ENCODE results near the gene EFCAB12. TPM values are rescaled to one million over a fixed set of nuclear protein-coding genes. Genes with fewer than 3 reads are reported as not detected.
"Not testable (repeated sequence)": the region's sequence is repeated elsewhere in the genome, so short reads cannot be mapped to it uniquely, and the experiment has no call there.

The EFCAB12 gene
- total and polyA plus RNA-seq, 5 donors = 0.29 to 0.72 (median 0.38) TPM

GRCh38 chr3:129364811-129365210, 63.6 kb downstream of the EFCAB12 start:
- WGBS = 87% methylated on average over 2 of the region's 2 CpGs

GRCh38 chr3:129363356-129363755, 65.1 kb downstream of the EFCAB12 start:
- H3K9me3 ChIP-seq (ENCODE audit: control insufficient read depth, low read length); ATAC-seq; H3K4me1 ChIP-seq (ENCODE audit: control insufficient read depth, insufficient read depth, low read length); intact Hi-C loops (cut with DNase I); H3K27me3 ChIP-seq (ENCODE audit: control insufficient read depth, insufficient read depth); H3K27ac ChIP-seq (ENCODE audit: low read length); H3K4me3 ChIP-seq (ENCODE audit: low read length): not testable (repeated sequence)
- DNase-seq = peak in 1 of 3 donors; percentile 65
- WGBS = 95% methylated on average over 28 of the region's 28 CpGs

More at GRCh38 chr3:129364811-129365210, 63.6 kb downstream of the EFCAB12 start:
- H3K27me3 ChIP-seq (ENCODE audit: control insufficient read depth, insufficient read depth); H3K4me1 ChIP-seq (ENCODE audit: control insufficient read depth, insufficient read depth, low read length); H3K4me3 ChIP-seq (ENCODE audit: low read length); H3K27ac ChIP-seq (ENCODE audit: low read length); H3K9me3 ChIP-seq (ENCODE audit: control insufficient read depth, low read length); DNase-seq; intact Hi-C loops (cut with DNase I); ATAC-seq: not testable (repeated sequence)

GRCh38 chr3:129360705-129361460, 67.6 kb downstream of the EFCAB12 start:
- Histone ChIP-seq H3K9me3 (ENCODE audit: control insufficient read depth, low read length) (no peaks in the 10 kb centered on the region), H3K27me3 (ENCODE audit: control insufficient read depth, insufficient read depth) (no peaks in the 10 kb centered on the region), H3K4me3 (ENCODE audit: low read length) (no peak overlapping the region), H3K27ac (ENCODE audit: low read length) (no peak overlapping the region), H3K4me1 (ENCODE audit: control insufficient read depth, insufficient read depth, low read length) (peaks cover 3% of the 10 kb centered on the region)
- ATAC-seq (peak; percentile 25 to 29), DNase-seq (no peak)
- intact Hi-C loops (cut with DNase I) = no loop called here
- WGBS = 57% methylated on average over 13 of the region's 13 CpGs

DNA sequence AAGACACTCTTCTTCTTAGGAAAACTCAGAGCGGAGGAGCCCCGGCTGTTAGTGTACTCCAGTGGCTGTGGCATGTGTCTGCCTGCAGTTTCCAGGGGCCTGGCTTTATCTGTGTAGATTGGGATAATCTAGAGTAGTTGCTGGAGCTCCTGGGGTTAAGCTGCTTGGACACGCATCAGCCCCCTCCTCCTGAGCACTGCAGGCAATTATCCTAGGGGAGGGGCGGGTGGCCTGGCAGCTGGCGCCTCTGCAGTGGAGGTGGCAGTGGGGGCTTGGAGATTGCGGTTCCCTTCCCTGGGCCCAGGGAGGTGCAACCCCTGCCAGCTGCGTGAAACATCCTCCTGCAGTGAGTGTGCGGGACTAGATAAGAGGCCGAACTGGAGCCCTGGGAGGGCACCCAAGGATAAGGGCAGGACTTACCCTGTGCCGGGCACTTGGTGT, 68.2 kb downstream of the EFCAB12 start:
- ATAC-seq (peak in 1 of 2 donors; percentile 30), DNase-seq (no peak)
- H3K27ac ChIP-seq (ENCODE audit: low read length) = no peak overlapping the region
- H3K4me1 ChIP-seq (ENCODE audit: control insufficient read depth, insufficient read depth, low read length) = peaks cover 3% of the 10 kb centered on the region
- WGBS = 52% methylated on average over 10 of the region's 10 CpGs
- H3K27me3 ChIP-seq (ENCODE audit: control insufficient read depth, insufficient read depth) = no peaks in the 10 kb centered on the region
- H3K9me3 ChIP-seq (ENCODE audit: control insufficient read depth, low read length) = no peaks in the 10 kb centered on the region
- H3K4me3 ChIP-seq (ENCODE audit: low read length) = no peak overlapping the region
- intact Hi-C loops (cut with DNase I) = no loop called here

GRCh38 chr3:129358772-129359371, 69.6 kb downstream of the EFCAB12 start:
- no peak for ATAC-seq
- H3K27ac ChIP-seq (ENCODE audit: low read length) = no peak overlapping the region
- no peak overlapping the region for H3K4me3 ChIP-seq (ENCODE audit: low read length)
- H3K27me3 ChIP-seq (ENCODE audit: control insufficient read depth, insufficient read depth) = no peaks in the 10 kb centered on the region
- no peak for DNase-seq
- H3K4me1 ChIP-seq (ENCODE audit: control insufficient read depth, insufficient read depth, low read length) = peaks cover 3% of the 10 kb centered on the region
- 83% methylated on average over 18 of the region's 18 CpGs for WGBS
- intact Hi-C loops (cut with DNase I) = no loop called here
- H3K9me3 ChIP-seq (ENCODE audit: control insufficient read depth, low read length) = no peaks in the 10 kb centered on the region

- intact Hi-C loops (cut with DNase I) = no loop called here
- H3K9me3 ChIP-seq (ENCODE audit: control insufficient read depth, low read length) = no peaks in the 10 kb centered on the region
- 66% methylated on average over 13 of the region's 13 CpGs for WGBS
- H3K4me3 ChIP-seq (ENCODE audit: low read length) = no peak overlapping the region
- DNase-seq (no peak), ATAC-seq (peak; percentile 11 to 17)
- H3K27me3 ChIP-seq (ENCODE audit: control insufficient read depth, insufficient read depth) = no peaks in the 10 kb centered on the region
- H3K27ac ChIP-seq (ENCODE audit: low read length) = no peak overlapping the region
- peaks cover 3% of the 10 kb centered on the region for H3K4me1 ChIP-seq (ENCODE audit: control insufficient read depth, insufficient read depth, low read length)
Observed at GRCh38 chr3:129358177-129358771, 70.2 kb downstream of the EFCAB12 start.

GRCh38 chr3:129357616-129358015, 70.8 kb downstream of the EFCAB12 start:
- H3K27me3 ChIP-seq (ENCODE audit: control insufficient read depth, insufficient read depth) = no peaks in the 10 kb centered on the region
- intact Hi-C loops (cut with DNase I) = no loop called here
- ATAC-seq (peak in 1 of 2 donors; percentile 13), DNase-seq (no peak)
- H3K4me1 ChIP-seq (ENCODE audit: control insufficient read depth, insufficient read depth, low read length) = peaks cover 3% of the 10 kb centered on the region
- no peak overlapping the region for H3K27ac ChIP-seq (ENCODE audit: low read length)
- no peak overlapping the region for H3K4me3 ChIP-seq (ENCODE audit: low read length)
- WGBS = 74% methylated on average over 9 of the region's 9 CpGs
- H3K9me3 ChIP-seq (ENCODE audit: control insufficient read depth, low read length) = no peaks in the 10 kb centered on the region

GRCh38 chr3:129356756-129357425, 71.5 kb downstream of the EFCAB12 start:
- H3K27me3 ChIP-seq (ENCODE audit: control insufficient read depth, insufficient read depth) = no peaks in the 10 kb centered on the region
- DNase-seq = no peak
- no peaks in the 10 kb centered on the region for H3K9me3 ChIP-seq (ENCODE audit: control insufficient read depth, low read length)
- no peak overlapping the region for H3K27ac ChIP-seq (ENCODE audit: low read length)
- ATAC-seq = no peak
- no peak overlapping the region for H3K4me3 ChIP-seq (ENCODE audit: low read length)
- WGBS = 93% methylated on average over 10 of the region's 10 CpGs
- H3K4me1 ChIP-seq (ENCODE audit: control insufficient read depth, insufficient read depth, low read length) = peaks cover 3% of the 10 kb centered on the region
- intact Hi-C loops (cut with DNase I) = no loop called here

DNA sequence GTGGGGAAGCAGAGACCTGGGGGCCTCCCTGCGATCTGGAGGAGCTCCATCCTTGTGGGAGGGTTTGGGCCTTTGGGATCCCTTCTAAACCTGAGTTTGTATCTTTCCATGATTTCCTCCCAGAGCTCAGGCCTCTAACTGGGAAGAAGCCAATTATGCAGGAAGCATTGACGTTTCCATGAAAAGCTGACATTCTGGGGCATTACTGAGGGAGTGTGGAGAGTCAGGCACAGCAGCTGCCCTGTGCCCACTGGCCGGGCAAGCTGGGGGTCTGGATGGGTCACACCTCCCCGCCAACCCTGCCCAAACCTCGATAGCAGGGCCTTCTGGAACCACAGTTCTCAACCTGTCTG, 74.9 kb downstream of the EFCAB12 start:
- intact Hi-C loops (cut with DNase I) = no loop called here
- Histone ChIP-seq H3K27me3 (ENCODE audit: control insufficient read depth, insufficient read depth) (no peaks in the 10 kb centered on the region), H3K9me3 (ENCODE audit: control insufficient read depth, low read length) (no peaks in the 10 kb centered on the region), H3K4me3 (ENCODE audit: low read length) (no peak overlapping the region), H3K4me1 (ENCODE audit: control insufficient read depth, insufficient read depth, low read length) (peaks cover 3% of the 10 kb centered on the region), H3K27ac (ENCODE audit: low read length) (peak overlapping the region; percentile 8)
- DNase-seq (no peak), ATAC-seq (no peak)
- WGBS = 73% methylated on average over 5 of the region's 5 CpGs

DNA sequence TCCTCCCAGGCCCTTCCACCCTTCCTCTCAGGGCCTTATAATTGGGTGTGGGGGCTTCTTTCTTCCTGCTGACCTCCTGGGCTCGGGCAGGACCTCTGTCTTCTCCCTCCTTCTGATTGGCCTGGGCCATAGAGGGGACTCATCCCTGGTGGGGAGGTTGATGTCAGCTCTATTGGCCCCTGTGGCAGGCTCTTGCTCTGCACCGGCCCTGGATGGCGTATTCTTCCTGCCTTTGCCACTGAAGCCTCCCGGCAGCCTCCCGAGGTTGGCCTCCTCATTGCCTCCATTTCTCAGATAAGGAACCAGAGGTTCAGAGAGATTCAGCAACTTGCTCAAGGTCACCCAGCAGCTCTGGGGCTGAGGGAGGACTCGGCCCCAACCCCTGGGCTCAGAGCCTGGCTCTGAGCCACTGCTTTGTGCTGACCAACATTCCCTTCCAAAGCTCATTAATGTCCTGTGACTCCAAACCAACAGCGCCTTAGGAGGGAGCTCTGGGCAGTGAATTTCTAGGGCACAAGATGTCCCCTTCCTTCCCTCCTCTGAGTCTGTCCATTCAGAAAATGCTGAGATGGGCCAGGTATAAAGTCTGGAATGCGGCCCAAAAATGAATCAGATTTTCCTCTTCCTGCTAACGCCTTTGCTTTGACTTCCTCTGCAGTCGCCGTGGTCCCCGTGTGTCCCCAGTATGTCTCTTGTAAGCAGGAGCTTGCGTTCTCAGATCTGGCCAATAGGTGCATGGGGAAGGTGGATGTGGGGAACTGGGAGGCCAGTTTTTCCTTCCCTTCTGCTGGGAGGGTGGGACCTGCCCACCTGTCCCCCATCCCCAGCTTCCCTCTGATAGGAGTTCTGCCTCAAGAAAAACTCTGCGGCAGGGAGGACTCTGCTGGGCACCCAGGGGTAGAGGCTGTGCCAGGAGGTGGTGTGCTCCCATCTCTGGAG, 75.5 kb downstream of the EFCAB12 start:
- Histone ChIP-seq H3K27me3 (ENCODE audit: control insufficient read depth, insufficient read depth) (no peaks in the 10 kb centered on the region), H3K4me3 (ENCODE audit: low read length) (no peak overlapping the region), H3K9me3 (ENCODE audit: control insufficient read depth, low read length) (no peaks in the 10 kb centered on the region), H3K4me1 (ENCODE audit: control insufficient read depth, insufficient read depth, low read length) (no peaks in the 10 kb centered on the region), H3K27ac (ENCODE audit: low read length) (peak overlapping the region; percentile 8)
- ATAC-seq (peak in 1 of 2 donors; percentile 28), DNase-seq (no peak)
- intact Hi-C loops (cut with DNase I) = no loop called here
- 67% methylated on average over 14 of the region's 14 CpGs for WGBS

Measured in right cardiac atrium (tissue), 5 donors.